Epithelial cell of proximal tubule (primary cell): ENCODE measurements around the gene FREM1. TPM values are rescaled to one million over a fixed set of nuclear protein-coding genes. Genes with fewer than 3 reads are reported as not detected.

Source experiments
- DNase-seq: peaks from one replicate; pipeline ENCODE4 v3.0.0-alpha.2; 2011; ENCODE audit warnings: low read depth
- H3K4me3 ChIP-seq: 2 replicates; pipeline ENCODE4 v1.5.1; 2011; ENCODE audit warnings: low read depth, mild to moderate bottlenecking, low read length
- CTCF ChIP-seq: conservative IDR thresholded peaks from 2 replicates; pipeline ENCODE4 v1.5.1; 2012; ENCODE audit warnings: low read depth, mild to moderate bottlenecking, low read length
- total RNA-seq: library from RNA; depleted of rRNA; stranded (reverse); fragments of >200 nt; gene quantifications from 2 replicates; pipeline ENCODE4 v1.2.3, GENCODE V29; 2015

FREM1 gene
- total RNA-seq, 1 donor from 2014 or later, result 0.17 TPM

- no peak for TF ChIP-seq CTCF
- no peak for DNase-seq
- H3K4me3 ChIP-seq, result no peak overlapping the region
Observed at GRCh38 chr9:14891332-14891731, 18.9 kb downstream of the FREM1 start.

- no peak overlapping the region for H3K4me3 ChIP-seq
- TF ChIP-seq CTCF, result no peak
- DNase-seq, result no peak
Observed at GRCh38 chr9:14889451-14889850, 20.8 kb downstream of the FREM1 start.

GRCh38 chr9:14888875-14889274 is 21.4 kb downstream of the FREM1 start:
- no peak for DNase-seq
- no peak for TF ChIP-seq CTCF
- H3K4me3 ChIP-seq, result no peak overlapping the region

- no peak for TF ChIP-seq CTCF
- H3K4me3 ChIP-seq, result no peak overlapping the region
- no peak for DNase-seq
Observed at GRCh38 chr9:14888272-14888671, 22.0 kb downstream of the FREM1 start.

GRCh38 chr9:14887149-14887548 is 23.1 kb downstream of the FREM1 start:
- DNase-seq, result no peak
- H3K4me3 ChIP-seq, result no peak overlapping the region
- no peak for TF ChIP-seq CTCF

GRCh38 chr9:14883310-14883944 is 26.8 kb downstream of the FREM1 start:
- no peak for TF ChIP-seq CTCF
- no peak for DNase-seq
- H3K4me3 ChIP-seq, result no peak overlapping the region

- TF ChIP-seq CTCF, result no peak
- no peak for DNase-seq
- H3K4me3 ChIP-seq, result no peak overlapping the region
Observed at GRCh38 chr9:14882090-14882489, 28.1 kb downstream of the FREM1 start.
